Measurements from ENCODE around the gene ATF6B. TPM values are rescaled to one million over a fixed set of nuclear protein-coding genes. Genes with fewer than 3 reads are reported as not detected.

Gene ATF6B
- total RNA-seq, 1 donor from 2014 or later, result 83.7 TPM

- DNase-seq, result peak; percentile 81
- H3K27me3 ChIP-seq (ENCODE audit: low read depth), result peaks cover 33% of the 10 kb centered on the region
- peaks cover 27% of the 10 kb centered on the region for H3K4me1 ChIP-seq
- peak within 1 kb of the TSS; percentile 77 for H3K4me3 ChIP-seq
- intact Hi-C loops (cut with DNase I), result no loop called here
- H3K9me3 ChIP-seq, result no peaks in the 10 kb centered on the region
- TF ChIP-seq CTCF (IDR thresholded peaks at IDR 0.05), result peak; percentile 21
- H3K36me3 ChIP-seq, result peaks cover 27% of the 10 kb centered on the region
- ATAC-seq, result peak; percentile 72 to 79
- H3K27ac ChIP-seq, result peak within 1 kb of the TSS; percentile 84
These were observed 25.8 kb upstream of the ATF6B start, which contains the start of gene PPT2 for GRCh38 chr6:32153564-32154513. Gene PPT2 (plus strand): TSS chr6:32154141. CDS start chr6:32154595, 454 bp downstream.

- H3K4me1 ChIP-seq, result peaks cover 27% of the 10 kb centered on the region
- ATAC-seq (no peak), DNase-seq (peak; percentile 68)
- intact Hi-C loops (cut with DNase I), result no loop called here
- no peaks in the 10 kb centered on the region for H3K9me3 ChIP-seq
- peaks cover 39% of the 10 kb centered on the region for H3K27me3 ChIP-seq (ENCODE audit: low read depth)
- peak overlapping the region; percentile 77 for H3K4me3 ChIP-seq
- peak overlapping the region; percentile 84 for H3K27ac ChIP-seq
- no peak for TF ChIP-seq CTCF (IDR thresholded peaks at IDR 0.05)
- peaks cover 18% of the 10 kb centered on the region for H3K36me3 ChIP-seq
These were observed 24.9 kb upstream of the ATF6B start for GRCh38 chr6:32152769-32153563.

- ATAC-seq, result no peak
These were observed 24.1 kb upstream of the ATF6B start, which contains the start of gene PRRT1 for GRCh38 chr6:32151863-32152768. Gene PRRT1 (minus strand): TSS chr6:32151939. CDS start chr6:32151827, 112 bp downstream.

GRCh38 chr6:32151181-32151862, 23.3 kb upstream of the ATF6B start:
- intact Hi-C loops (cut with DNase I), result no loop called here
- DNase-seq (no peak), ATAC-seq (no peak)
- TF ChIP-seq CTCF (IDR thresholded peaks at IDR 0.05), result no peak
- H3K27ac ChIP-seq, result no peak overlapping the region
- H3K9me3 ChIP-seq, result no peaks in the 10 kb centered on the region
- peak overlapping the region; percentile 77 for H3K4me3 ChIP-seq
- H3K27me3 ChIP-seq (ENCODE audit: low read depth), result peaks cover 46% of the 10 kb centered on the region
- peaks cover 3% of the 10 kb centered on the region for H3K36me3 ChIP-seq
- H3K4me1 ChIP-seq, result peaks cover 27% of the 10 kb centered on the region

More at GRCh38 chr6:32151863-32152768, 24.1 kb upstream of the ATF6B start, which contains the start of gene PRRT1:
- Histone ChIP-seq H3K4me1 (peaks cover 27% of the 10 kb centered on the region), H3K4me3 (peak within 1 kb of the TSS; percentile 77), H3K9me3 (no peaks in the 10 kb centered on the region), H3K27ac (peak within 1 kb of the TSS; percentile 21), H3K36me3 (peaks cover 11% of the 10 kb centered on the region), H3K27me3 (ENCODE audit: low read depth) (peaks cover 47% of the 10 kb centered on the region)
- DNase-seq, result no peak
- intact Hi-C loops (cut with DNase I), result no loop called here
- TF ChIP-seq CTCF (IDR thresholded peaks at IDR 0.05), result no peak

Data from lower lobe of right lung (tissue), 2 donors.